HG02970 (cell line): ENCODE measurements around the gene KRT26.
"Not testable (repeated sequence)": the region's sequence is repeated elsewhere in the genome, so short reads cannot be mapped to it uniquely, and the experiment has no call there.

Source experiments
- ATAC-seq: cut with Tn5 transposase; IDR thresholded peaks from one replicate; pipeline ENCODE4 v1.9.1; 2021; ENCODE audit warnings: mild to moderate bottlenecking, moderate library complexity, moderate number of reproducible peaks; ENCODE audit not compliant: unreplicated experiment, low FRiP score

KRT26 gene

GRCh38 chr17:40795019-40795667 is 23.1 kb upstream of the KRT26 start:
- no peak for ATAC-seq

GRCh38 chr17:40794466-40794865 is 22.5 kb upstream of the KRT26 start:
- no peak for ATAC-seq

- ATAC-seq: no peak
Measured at GRCh38 chr17:40793832-40794231, 21.8 kb upstream of the KRT26 start.

GRCh38 chr17:40791787-40792436 is 19.9 kb upstream of the KRT26 start:
- no peak for ATAC-seq

GRCh38 chr17:40791111-40791510 is 19.1 kb upstream of the KRT26 start:
- ATAC-seq: no peak

GRCh38 chr17:40782450-40782849 is 10.4 kb upstream of the KRT26 start, which contains the start of gene KRT27:
TSS of gene KRT27 (minus strand) at chr17:40782550. CDS start at chr17:40782493, 57 bp downstream.
- ATAC-seq: no peak

- no peak for ATAC-seq
Measured at GRCh38 chr17:40779181-40779909, 7.3 kb upstream of the KRT26 start.

GRCh38 chr17:40778461-40778860 is 6.5 kb upstream of the KRT26 start:
- no peak for ATAC-seq

GRCh38 chr17:40777971-40778370 is 6.0 kb upstream of the KRT26 start:
- no peak for ATAC-seq

- no peak for ATAC-seq
Measured at GRCh38 chr17:40777459-40777858, 5.5 kb upstream of the KRT26 start.

GRCh38 chr17:40775945-40776344 is 3.9 kb upstream of the KRT26 start:
- ATAC-seq: no peak

GRCh38 chr17:40765657-40766056 is 6.3 kb downstream of the KRT26 start:
- ATAC-seq: no peak

- no peak for ATAC-seq
Measured at GRCh38 chr17:40763752-40764151, 8.2 kb downstream of the KRT26 start.

GRCh38 chr17:40760105-40761016 is 11.6 kb downstream of the KRT26 start:
- no peak for ATAC-seq

GRCh38 chr17:40755231-40755630 is 16.8 kb downstream of the KRT26 start, which contains the start of gene KRT25:
TSS of gene KRT25 (minus strand) at chr17:40755331. CDS start at chr17:40755271, 60 bp downstream.
- no peak for ATAC-seq

- no peak for ATAC-seq
Measured at GRCh38 chr17:40753804-40754203, 18.2 kb downstream of the KRT26 start.

- ATAC-seq: no peak
Measured at GRCh38 chr17:40751065-40751464, 20.9 kb downstream of the KRT26 start.

GRCh38 chr17:40750391-40750790 is 21.6 kb downstream of the KRT26 start:
- ATAC-seq: no peak

- ATAC-seq: not testable (repeated sequence)
Measured at GRCh38 chr17:40748666-40749065, 23.3 kb downstream of the KRT26 start.

GRCh38 chr17:40738553-40738952 is 33.4 kb downstream of the KRT26 start:
- ATAC-seq: no peak
